IPS-15b (cell line): ENCODE data around the gene ACAD11.
"Not testable (repeated sequence)": the region's sequence is repeated elsewhere in the genome, so short reads cannot be mapped to it uniquely, and the experiment has no call there.

Source experiments
- H3K27me3 ChIP-seq: one replicate; pipeline ENCODE4 v1.6.1; 2013; ENCODE audit warnings: low read length; ENCODE audit not compliant: control insufficient read depth, insufficient read depth
- H3K36me3 ChIP-seq: one replicate; pipeline ENCODE4 v1.6.1; 2013; ENCODE audit warnings: low read length; ENCODE audit not compliant: control insufficient read depth, insufficient read depth
- H3K4me1 ChIP-seq: one replicate; pipeline ENCODE4 v1.6.1; 2013; ENCODE audit warnings: mild to moderate bottlenecking, low read length; ENCODE audit not compliant: control insufficient read depth, insufficient read depth
- H3K4me3 ChIP-seq: one replicate; pipeline ENCODE4 v1.5.1; 2013; ENCODE audit warnings: low read depth, low read length
- H3K9ac ChIP-seq: one replicate; pipeline ENCODE4 v1.6.1; 2013; ENCODE audit warnings: low read depth, mild to moderate bottlenecking, low read length
- H3K9me3 ChIP-seq: one replicate; pipeline ENCODE4 v1.6.1; 2013; ENCODE audit warnings: mild to moderate bottlenecking, low read length; ENCODE audit not compliant: control insufficient read depth, insufficient read depth

Gene ACAD11

GRCh38 chr3:132645058-132645457 is 14.6 kb downstream of the ACAD11 start:
- Histone ChIP-seq H3K4me1 (no peaks in the 10 kb centered on the region), H3K9ac (no peak overlapping the region), H3K9me3 (no peaks in the 10 kb centered on the region), H3K36me3 (no peaks in the 10 kb centered on the region), H3K4me3 (no peak overlapping the region), H3K27me3 (no peaks in the 10 kb centered on the region)

DNA sequence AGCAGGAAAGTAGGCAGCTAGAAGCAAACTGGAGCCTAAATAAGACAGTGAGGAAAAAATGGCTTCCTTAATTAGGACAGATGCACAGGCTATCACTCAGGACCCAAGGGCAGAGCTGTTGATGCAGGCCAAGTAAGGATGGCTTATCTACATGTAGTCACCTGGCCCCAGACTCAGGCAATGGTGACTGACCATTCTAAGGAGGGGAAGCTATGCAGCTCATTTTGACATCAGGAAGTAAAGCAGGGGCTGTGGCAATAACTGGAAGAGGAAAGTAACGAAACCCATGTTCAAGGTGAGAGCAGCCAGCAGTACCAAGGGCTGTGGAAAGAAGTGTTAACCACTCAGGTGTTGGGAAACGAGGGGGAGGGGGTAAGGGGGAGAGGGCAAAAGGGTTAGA is 16.2 kb downstream of the ACAD11 start:
- Histone ChIP-seq H3K27me3 (no peaks in the 10 kb centered on the region), H3K4me3 (no peak overlapping the region), H3K9me3 (no peaks in the 10 kb centered on the region), H3K4me1 (no peaks in the 10 kb centered on the region), H3K36me3 (no peaks in the 10 kb centered on the region), H3K9ac (no peak overlapping the region)

GRCh38 chr3:132642539-132642847 is 17.1 kb downstream of the ACAD11 start:
- no peaks in the 10 kb centered on the region for H3K9me3 ChIP-seq
- H3K4me3 ChIP-seq: no peak overlapping the region
- H3K27me3 ChIP-seq: no peaks in the 10 kb centered on the region
- H3K36me3 ChIP-seq: no peaks in the 10 kb centered on the region
- H3K9ac ChIP-seq: no peak overlapping the region
- no peaks in the 10 kb centered on the region for H3K4me1 ChIP-seq

DNA sequence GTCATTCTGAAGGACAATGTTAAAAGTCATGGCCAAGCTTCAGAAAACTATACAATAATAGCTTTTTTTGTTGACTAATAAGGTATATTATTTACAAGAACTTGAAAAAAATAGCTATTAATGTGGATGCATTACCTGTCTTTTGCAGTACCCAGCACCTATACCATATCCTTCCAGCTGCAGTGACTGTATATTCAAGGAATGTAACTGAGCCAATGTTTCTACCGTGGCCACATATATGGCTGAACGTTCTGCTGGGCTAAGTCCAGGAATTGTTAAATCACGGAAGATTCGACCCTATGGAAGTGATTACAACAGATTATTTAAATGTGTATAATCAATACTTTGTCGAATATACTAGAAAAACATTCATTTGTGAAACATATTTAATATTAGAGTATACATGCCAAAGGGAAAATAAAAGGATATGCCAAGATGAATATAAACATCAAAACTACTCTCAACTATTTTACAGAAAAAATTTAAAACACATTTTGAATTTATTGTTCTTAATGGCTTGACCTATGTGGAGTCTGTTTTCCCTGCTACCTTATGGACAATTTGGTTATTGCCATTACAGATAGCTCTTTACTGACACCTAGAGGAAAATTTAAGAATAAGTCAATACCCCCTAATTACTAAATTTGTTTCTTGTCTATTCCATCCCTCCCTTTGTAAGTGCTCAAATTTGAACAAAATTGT is 17.6 kb downstream of the ACAD11 start:
- Histone ChIP-seq H3K36me3 (no peaks in the 10 kb centered on the region), H3K4me1 (no peaks in the 10 kb centered on the region), H3K27me3 (no peaks in the 10 kb centered on the region), H3K9me3 (no peaks in the 10 kb centered on the region), H3K9ac (no peak overlapping the region), H3K4me3 (no peak overlapping the region)

DNA sequence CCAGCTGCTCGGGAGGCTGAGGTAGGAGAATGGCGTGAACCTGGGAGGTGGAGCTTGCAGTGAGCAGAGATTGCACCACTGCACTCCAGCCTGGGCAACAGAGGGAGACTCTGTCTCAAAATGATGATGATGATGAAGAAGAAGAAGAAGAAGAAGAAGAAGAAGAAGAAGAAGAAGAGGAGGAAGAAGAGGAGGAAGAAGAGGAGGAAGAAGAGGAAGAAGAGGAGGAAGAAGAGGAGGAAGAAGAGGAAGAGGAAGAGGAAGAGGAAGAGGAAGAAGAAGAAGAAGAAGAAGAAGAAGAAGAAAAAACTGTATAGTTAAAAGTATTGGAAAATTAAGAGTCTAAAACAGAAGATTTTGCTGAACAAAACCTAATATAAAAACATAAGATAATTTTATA is 18.2 kb downstream of the ACAD11 start:
- H3K9me3 ChIP-seq, H3K36me3 ChIP-seq, H3K27me3 ChIP-seq, H3K4me1 ChIP-seq, H3K9ac ChIP-seq, H3K4me3 ChIP-seq: not testable (repeated sequence)

- no peaks in the 10 kb centered on the region for H3K36me3 ChIP-seq
- no peak overlapping the region for H3K4me3 ChIP-seq
- H3K9ac ChIP-seq: no peak overlapping the region
- no peaks in the 10 kb centered on the region for H3K9me3 ChIP-seq
- H3K4me1 ChIP-seq: no peaks in the 10 kb centered on the region
- no peaks in the 10 kb centered on the region for H3K27me3 ChIP-seq
These were observed 20.9 kb downstream of the ACAD11 start for GRCh38 chr3:132638706-132639105.

- no peak overlapping the region for H3K4me3 ChIP-seq
- H3K36me3 ChIP-seq: no peaks in the 10 kb centered on the region
- no peaks in the 10 kb centered on the region for H3K9me3 ChIP-seq
- no peak overlapping the region for H3K9ac ChIP-seq
- no peaks in the 10 kb centered on the region for H3K27me3 ChIP-seq
- no peaks in the 10 kb centered on the region for H3K4me1 ChIP-seq
These were observed 22.0 kb downstream of the ACAD11 start for GRCh38 chr3:132637590-132637989.

GRCh38 chr3:132635052-132635451 is 24.6 kb downstream of the ACAD11 start:
- no peak overlapping the region for H3K4me3 ChIP-seq
- no peak overlapping the region for H3K9ac ChIP-seq
- H3K9me3 ChIP-seq: no peaks in the 10 kb centered on the region
- no peaks in the 10 kb centered on the region for H3K36me3 ChIP-seq
- H3K4me1 ChIP-seq: no peaks in the 10 kb centered on the region
- no peaks in the 10 kb centered on the region for H3K27me3 ChIP-seq

- Histone ChIP-seq H3K9ac (no peak overlapping the region), H3K4me3 (no peak overlapping the region), H3K36me3 (peaks cover 5% of the 10 kb centered on the region), H3K9me3 (no peaks in the 10 kb centered on the region), H3K27me3 (no peaks in the 10 kb centered on the region), H3K4me1 (peaks cover 4% of the 10 kb centered on the region)
These were observed 29.0 kb downstream of the ACAD11 start for GRCh38 chr3:132630612-132631011.

DNA sequence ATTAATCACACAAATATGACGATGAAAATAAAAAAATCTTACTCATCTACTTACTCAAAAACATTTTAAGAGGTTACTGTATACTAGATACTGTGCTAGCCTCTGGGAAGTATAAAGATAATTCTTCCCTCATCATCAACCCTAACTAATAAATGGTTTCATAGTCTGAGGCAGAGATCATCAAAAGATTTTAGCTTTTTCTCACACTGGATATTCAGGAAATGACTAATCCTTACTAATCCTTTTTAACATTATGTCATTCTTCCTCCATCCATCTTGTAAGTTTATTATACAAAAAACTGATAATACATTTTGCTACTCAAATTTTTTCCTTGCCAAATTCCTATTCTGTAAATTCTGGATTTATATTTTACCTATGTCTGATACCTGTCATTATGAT is 29.7 kb downstream of the ACAD11 start:
- H3K4me1 ChIP-seq: peaks cover 4% of the 10 kb centered on the region
- no peaks in the 10 kb centered on the region for H3K9me3 ChIP-seq
- H3K36me3 ChIP-seq: peaks cover 5% of the 10 kb centered on the region
- no peak overlapping the region for H3K9ac ChIP-seq
- no peak overlapping the region for H3K4me3 ChIP-seq
- H3K27me3 ChIP-seq: no peaks in the 10 kb centered on the region

DNA sequence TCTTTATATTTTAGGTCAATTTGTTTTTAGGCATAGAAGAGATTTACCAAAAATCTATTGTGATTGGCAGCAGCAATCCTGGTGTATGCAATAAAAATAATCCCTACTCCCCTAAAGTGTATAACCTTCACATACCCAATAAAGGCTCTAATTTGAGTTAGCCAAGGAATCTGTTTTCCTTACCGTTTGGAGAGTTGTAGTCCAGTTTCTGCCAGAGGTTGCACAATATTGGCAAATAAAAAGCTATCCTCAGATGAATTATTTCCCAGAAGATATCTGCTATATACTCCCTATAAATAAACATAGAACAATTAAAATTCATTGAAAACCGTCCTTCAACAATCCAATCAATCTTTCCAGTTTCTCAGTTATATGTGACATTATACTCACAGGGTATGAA is 31.5 kb downstream of the ACAD11 start:
- Histone ChIP-seq H3K4me3 (no peak overlapping the region), H3K4me1 (peaks cover 4% of the 10 kb centered on the region), H3K36me3 (peaks cover 5% of the 10 kb centered on the region), H3K27me3 (no peaks in the 10 kb centered on the region), H3K9ac (no peak overlapping the region), H3K9me3 (no peaks in the 10 kb centered on the region)

DNA sequence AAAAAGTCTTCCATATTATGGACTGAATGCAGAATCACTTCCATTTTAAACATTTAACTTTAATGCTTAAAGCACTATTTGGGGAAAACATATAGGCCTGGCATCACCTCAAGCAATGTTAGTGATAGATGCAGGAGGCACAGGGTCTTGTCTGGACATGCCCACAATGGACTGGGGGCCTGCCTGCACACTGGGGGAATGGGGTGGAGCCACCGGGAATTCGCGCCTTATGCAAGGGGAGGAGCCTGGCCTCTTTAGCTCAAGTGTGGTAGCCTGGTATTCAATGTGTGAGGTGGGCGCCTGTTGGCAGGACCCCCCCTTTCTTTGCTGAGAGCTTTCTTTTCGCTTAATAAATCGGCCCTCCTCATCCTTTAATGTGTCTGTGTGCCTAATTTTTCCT is 32.7 kb downstream of the ACAD11 start:
- Histone ChIP-seq H3K27me3 (no peaks in the 10 kb centered on the region), H3K4me3 (no peak overlapping the region)

More for the DNA sequence above, 32.7 kb downstream of the ACAD11 start:
- H3K4me1 ChIP-seq: peaks cover 4% of the 10 kb centered on the region
- H3K9ac ChIP-seq: no peak overlapping the region
- no peaks in the 10 kb centered on the region for H3K9me3 ChIP-seq
- H3K36me3 ChIP-seq: peaks cover 5% of the 10 kb centered on the region
